Measurements from ENCODE around the gene HMX1.

Gene HMX1

DNA sequence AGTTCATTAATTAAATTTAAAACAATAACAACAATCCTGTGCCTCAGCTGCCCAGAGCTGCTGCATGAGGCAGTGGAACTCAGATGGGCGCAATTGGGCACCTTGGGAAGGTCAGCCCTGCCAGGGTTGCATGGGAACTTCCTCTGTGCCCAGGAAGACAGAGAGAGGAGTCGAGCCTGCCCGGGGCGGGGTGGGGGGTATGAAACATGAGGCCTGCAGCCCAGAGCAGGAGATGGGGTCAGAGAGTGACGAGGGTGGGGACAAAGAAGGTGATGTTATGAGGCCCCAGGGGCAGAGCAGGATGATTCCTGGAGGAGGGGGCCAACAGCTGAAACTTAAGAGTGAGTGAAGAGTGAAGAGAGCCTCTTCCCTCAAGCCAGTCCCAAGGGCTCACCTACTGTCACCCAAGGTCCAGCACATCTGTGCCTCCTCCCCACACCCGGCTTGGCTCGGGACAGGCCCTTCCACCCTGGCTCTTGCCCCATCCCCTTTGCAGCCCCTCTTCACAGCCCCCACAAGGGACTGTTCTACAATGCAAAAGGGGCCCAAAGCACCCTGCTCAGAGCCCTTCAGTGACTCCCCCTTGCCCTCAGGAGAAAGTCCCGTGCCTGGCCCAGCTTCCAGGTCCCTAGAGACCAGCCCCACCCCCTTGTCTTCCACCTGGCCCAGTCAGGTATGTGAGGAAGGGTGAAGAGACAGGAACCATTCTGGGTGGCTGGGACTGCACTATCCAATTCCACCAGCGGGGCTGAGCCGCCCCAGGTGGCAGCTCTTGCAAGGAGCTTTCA is 31.4 kb downstream of the HMX1 start:
- no peak for DNase-seq
- no peak for ATAC-seq

DNA sequence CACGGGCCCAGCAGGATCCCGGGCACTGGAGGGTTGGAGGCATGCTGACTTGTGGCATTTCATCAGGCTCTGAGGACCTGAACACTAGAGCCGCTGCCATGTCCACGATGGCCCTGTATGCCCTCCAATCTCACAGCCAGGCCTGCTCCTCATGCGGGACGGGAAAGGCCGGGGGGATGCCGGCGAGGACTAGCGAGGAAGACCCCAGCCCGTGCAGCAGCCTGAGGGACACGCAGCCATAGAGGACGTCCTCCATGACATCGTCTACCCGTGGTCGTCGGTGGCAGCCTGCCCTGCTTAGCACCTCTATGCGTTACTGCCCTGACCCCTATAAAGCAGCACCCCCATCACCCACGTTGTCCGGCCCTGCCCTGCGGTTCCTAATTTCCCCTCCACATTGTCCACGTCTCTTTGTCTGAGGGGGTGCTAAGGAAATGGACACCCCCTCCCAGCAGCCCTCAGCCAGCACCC is 32.6 kb downstream of the HMX1 start:
- no peak for ATAC-seq
- no peak for DNase-seq

DNA sequence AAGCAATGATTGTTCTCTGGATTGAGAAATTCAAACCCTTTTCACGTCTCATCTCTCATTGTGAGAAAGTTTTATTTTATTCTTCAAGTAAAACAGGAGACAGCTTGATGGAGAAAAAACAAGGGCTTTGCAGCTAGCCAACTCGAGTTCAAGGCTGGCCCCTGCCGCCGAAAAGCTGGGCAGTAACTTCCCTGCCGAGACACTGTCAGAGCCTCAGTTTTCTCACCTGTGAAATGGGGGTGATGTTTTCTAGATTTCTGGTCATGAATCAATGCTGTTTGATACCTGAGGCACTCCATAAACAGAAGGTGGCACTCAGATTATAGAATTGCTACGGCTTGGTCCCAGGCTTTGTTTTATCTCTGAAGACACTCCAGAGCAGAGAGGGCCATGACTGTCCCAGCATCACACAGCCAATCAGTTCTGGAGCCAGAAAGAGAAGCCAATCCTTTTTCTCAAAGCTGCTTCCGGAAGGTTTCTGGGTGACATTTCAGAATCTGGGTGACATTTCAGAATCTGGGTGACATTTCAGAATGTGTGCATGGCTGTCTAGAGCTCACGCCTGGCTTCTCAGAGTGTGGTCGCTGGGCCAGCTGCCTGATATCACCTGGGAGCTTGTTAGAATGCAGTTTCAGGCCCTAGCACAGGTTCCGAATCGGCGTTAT is 33.2 kb downstream of the HMX1 start:
- ATAC-seq (no peak), DNase-seq (no peak)

DNA sequence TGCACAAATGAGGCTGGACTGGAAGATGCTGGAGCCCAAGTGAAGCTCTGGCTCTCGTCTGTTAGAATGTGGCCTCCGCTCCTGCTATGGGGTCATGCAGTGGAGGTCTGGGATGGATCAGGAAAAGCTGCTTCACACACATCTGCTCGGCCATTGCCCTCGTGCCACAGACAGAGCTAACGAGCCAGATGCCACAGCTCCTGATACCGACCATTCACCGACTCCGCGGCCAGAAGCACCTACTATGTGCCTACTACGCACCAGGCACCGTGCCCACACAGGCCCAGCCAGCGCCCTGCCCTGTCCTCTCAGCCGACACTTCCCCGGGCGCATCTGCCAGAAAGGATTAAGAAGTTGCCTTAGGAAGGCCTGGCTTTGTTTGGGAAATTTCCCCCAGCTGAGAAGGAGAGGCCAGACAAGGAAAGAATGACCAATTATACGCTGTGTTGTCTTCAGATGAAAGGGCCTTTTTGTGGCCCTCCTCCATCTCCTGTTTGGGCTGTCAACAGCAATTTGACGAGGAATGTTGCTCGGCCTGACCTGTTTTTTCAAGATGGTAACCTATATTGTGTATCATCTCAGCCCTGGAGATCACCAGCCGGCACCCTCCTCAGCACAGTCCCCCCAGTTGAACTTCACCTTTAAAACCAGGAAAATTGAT is 34.3 kb downstream of the HMX1 start:
- DNase-seq, result no peak
- ATAC-seq, result no peak

DNA sequence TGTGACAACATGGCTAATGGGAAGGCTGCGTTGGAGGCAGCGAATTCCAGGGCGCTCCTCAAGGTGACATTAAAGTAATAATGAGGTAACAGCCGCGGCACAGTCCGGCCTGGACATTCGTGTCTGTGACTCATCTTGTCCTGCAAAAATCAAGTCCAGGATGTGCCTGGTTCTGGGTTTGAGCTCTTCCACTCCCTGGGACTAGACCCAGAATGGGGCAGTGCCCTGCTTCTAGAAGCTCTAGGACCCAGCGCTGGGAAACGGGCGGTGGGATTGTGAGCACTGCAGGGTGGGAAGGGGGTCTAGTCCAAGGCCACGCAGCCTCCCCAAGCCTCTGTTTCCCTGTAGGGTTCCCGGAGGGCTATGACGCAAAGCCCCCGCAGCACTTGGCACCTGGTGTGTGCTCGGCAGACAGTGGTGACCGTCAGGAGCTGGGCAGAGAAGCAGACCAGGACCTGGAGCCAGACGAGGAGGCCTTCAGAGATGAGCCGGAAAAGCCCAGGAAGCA is 34.9 kb downstream of the HMX1 start:
- DNase-seq, result no peak
- no peak for ATAC-seq

DNA sequence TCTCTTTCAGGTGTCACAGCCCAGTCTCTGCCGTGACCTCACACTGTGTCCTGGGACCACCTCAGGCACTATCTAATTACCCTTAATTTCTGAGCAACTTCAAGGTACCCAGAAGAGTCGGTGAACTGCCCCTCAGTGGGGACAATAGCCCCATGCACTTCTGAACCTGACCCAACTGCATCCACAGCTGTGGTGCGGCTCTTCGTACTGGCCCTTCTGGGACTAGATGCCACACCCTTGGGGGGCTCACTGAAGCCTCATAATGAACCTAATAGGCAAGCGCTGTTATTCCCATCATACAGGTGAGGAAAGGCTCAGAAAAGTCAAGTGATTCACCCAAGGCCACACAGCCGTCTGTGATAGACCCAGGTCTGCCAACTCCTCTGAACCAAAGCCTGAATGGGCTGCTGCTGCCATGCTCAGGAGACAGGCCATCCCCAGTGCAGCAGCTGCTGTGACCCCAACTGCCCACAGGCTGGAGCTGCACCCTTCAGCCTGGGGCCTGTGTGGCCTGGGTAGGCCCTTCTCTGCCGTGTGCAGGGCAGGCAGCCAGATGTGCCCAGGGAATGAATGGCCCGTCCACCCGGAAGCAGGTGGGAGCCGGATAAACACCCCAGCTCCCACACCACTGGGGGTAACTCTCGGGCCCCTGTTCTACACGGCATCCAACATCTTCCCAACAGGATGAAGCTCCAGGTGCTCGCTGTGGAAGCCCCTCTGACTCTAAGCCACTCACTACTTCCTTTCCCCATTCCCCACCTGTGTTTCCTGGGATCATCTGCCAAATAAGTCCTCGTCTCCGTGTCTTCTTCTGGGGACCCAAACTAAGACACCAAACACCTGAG is 35.9 kb downstream of the HMX1 start:
- no peak for DNase-seq
- ATAC-seq, result no peak

DNA sequence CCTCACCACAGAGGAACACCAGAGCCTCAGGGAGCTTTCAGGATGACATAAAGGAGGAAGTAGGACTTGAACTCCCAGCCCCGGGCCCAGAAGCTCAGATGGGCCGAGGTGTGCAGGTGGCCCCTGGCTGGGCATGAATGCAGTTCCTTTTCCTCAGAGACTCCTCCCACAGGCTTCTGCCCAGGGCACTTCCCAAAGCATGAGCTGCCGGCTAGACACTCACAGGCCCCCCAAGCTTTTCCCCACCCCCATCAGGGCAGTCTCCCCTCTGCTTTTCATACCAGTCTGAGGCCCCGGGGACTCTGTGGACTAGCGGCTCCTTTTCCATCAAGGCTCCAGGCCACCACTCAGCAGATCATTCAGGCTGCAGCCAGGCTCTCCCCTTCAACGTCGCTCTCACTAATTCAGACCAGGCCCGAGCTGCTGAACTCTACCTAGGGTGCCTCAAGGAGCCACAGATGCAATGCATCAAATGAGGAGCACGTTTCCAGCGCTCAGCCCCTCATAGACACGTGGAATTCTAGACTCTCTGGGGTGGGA is 36.9 kb downstream of the HMX1 start:
- ATAC-seq, result no peak
- no peak for DNase-seq

DNA sequence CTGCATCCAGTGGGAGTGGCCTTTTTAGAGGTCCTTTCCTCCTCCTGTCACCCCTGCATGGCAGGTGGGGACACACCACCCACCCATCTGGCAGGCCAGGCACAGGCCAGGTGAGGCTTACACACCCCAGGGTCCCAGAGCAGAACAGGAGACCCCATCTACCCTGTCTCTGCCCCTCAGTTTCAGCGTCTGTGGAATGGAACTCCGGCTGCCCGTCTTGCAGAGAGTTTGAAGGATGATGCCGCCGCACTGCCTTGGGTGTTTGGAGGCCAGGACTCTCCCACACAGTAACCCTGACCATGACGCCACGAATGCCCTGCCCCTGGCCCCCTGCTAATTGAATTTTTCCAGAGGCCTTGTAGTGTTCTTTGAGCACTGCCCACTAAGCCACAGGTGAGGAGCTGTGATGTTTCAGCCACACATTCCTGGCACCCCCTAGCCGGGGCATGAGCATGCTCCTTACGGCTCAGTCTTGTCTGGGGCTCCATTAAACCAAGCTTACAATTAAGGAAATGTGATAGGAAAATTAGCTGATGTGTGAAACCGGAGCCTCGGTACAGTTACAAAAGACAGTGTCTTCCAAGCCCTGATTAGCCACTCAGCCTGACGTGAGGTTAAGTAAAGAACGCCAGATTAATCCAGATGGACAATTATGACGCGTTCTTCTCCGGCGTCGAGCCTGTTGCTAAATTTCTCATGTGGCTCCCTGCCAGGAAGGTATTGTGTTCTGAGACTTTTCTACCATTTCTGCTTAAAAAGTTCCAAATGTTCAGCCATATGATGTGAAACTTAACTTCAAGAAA is 39.3 kb downstream of the HMX1 start:
- no peak for DNase-seq
- no peak for ATAC-seq

DNA sequence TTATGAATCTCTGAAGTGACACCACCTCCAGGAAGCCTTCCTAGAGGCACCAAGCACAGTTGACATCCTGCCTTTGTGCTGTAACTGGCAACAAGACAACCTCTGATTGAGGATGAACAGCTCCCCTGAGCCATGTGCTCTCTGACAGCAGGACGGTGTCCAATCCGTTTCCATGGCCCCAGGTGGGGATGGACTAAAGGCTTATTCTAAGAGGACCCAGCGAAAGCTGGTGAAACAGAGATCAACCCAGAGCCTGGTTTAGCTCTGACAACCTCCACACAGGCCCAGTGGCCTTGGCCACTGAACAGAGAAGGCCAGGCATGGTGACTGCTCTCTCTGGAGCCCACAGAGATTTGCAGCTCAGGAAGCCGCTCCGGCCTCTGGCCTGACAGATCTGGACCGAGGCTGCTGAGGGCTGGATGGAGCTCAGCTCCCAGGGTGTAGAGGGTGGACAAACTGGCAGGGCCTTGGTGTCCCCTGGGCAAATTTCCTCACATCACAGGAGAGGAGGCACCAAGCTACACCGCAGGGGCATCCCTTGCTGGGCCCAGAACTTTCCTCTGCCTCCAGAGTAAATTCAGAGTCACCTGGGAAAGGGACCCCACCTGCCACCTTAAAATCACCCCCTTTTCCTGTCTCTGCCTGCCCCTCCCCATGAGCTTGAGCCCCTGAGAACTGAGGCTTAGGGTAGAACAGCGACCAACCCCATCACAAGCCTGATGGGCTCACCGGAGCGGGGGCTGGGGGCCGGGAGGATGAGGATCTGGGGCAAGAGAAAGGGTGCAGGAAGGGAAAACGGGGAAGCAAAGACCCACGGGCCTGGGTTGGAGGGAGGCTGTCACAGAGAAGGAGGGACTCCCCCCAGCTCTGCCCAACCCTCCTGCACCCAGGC is 40.2 kb downstream of the HMX1 start:
- no peak for ATAC-seq

DNA sequence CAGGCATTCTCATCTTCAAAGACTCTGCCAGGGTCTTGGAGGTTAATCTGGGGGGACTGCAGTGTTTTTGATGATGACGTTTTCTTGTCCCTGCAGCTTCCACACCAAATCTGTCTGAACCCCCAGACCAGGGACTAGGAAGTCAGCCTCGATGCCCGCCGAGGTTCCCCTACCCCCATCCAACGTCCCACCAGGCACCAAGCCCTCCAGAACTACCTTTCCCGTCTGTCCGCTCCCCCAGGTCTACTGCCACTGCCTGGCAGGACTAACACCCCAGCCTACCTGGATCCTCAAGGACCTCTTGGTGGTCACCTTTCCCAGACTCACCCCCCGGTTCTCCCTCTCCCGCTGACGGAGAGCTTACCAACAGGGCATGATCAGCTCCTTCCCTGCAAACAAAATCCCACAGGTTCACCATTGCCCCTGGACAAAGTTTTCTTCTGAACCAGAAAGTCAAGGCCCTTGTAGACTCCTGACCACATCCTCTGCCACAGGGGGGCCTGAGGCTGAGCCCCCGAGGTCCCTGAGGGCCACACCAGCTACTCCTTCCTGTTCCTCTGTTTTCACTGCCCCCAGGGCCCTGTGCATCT is 40.9 kb downstream of the HMX1 start:
- DNase-seq (no peak), ATAC-seq (no peak)

More for the DNA sequence above, 40.2 kb downstream of the HMX1 start:
- no peak for DNase-seq

DNA sequence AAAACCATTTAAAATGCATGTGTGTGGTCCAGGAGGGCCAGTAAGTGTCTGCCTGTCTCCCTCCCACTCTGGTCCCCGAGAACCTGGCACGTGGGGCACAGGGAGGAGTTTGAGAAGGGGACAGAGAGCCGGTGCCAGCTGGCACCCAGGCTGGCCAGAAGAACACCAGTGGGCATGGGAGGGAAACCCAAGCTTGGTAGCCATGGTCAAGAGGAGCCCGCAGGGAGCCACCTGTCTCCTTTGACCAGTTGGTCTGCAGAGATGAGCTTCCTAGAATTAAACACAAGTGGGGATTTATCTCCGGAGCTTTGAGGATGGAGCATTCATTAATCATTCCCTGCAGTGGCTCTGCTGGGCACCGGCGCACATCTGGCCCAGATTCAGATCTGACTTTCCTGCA is 41.6 kb downstream of the HMX1 start:
- no peak for DNase-seq
- no peak for ATAC-seq

DNA sequence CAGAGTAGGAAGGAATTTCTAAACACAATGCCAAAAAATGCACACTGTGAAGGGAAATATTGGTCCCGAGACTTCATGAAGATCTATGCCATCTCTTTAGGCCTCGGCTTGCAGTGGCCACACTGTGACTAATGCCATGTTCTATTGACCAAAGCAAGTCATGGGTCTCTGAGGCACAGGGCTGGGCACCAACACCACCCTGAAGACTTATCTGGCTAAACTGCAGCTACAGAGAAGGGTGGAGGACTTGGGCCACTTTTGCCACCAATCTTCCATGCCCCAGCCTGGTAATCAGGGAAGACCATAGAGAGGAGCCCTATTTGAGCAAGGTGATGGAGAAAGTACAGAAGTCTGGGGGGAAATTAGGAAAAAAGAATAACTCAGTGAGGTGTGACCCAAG is 42.1 kb downstream of the HMX1 start:
- ATAC-seq (no peak), DNase-seq (no peak)

DNA sequence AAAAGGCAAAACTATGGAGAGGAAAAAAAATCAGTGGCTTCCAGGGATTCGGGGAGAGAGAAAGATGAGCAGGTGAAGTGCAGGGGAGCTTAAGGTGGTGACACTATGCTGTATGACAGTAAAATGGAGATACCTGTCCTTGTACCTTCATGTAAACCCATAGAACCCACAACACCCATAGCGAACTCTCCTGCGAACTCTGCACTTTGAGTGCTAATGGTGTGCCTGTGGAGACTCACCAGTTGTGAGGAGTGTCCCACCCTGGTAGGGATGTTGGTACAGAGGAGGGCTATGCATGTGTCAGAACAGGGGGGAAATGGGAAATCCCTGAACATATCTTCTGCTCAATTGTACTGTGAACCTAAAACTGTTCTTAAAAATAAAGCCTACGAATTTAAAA is 42.8 kb downstream of the HMX1 start:
- DNase-seq, result no peak
- ATAC-seq, result no peak

DNA sequence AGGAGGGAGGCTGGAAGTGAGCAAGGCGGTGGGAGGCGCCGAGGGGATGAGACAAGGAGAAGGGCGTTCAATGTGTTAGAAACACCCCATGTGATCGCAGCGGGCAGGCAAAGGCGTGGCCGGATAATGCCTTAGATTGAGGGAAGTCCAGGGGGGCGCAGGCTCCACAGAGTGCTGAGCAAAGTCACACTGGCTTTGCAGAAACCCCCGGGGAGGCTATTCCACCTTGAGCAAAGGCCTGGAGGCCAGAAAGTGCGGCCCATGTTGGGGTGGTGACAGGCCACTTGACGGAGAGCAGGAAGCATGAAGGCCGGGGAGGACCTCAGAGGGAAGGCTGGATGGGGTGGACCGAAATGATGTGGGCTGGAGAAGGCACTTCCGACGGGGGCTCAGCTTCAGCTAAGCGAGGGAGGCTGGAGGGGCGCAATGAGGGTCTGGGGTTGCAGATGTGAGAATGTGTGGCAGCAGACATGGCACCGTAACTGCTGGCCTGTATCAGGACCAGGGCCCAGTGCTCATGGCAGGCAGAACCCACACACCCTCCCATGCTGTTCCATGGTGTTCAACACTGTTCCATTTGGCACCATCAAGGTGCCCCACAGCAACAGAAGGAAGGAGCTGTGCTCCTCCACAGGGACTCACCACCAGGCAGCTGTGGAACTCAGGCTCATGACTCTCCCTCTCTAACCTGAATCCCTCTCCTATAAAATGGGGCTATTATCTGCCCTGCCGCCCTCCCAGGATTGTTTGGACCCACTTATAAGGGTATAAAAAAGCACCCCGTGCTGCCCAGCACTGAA is 50.3 kb downstream of the HMX1 start:
- ATAC-seq (no peak), DNase-seq (no peak)

DNA sequence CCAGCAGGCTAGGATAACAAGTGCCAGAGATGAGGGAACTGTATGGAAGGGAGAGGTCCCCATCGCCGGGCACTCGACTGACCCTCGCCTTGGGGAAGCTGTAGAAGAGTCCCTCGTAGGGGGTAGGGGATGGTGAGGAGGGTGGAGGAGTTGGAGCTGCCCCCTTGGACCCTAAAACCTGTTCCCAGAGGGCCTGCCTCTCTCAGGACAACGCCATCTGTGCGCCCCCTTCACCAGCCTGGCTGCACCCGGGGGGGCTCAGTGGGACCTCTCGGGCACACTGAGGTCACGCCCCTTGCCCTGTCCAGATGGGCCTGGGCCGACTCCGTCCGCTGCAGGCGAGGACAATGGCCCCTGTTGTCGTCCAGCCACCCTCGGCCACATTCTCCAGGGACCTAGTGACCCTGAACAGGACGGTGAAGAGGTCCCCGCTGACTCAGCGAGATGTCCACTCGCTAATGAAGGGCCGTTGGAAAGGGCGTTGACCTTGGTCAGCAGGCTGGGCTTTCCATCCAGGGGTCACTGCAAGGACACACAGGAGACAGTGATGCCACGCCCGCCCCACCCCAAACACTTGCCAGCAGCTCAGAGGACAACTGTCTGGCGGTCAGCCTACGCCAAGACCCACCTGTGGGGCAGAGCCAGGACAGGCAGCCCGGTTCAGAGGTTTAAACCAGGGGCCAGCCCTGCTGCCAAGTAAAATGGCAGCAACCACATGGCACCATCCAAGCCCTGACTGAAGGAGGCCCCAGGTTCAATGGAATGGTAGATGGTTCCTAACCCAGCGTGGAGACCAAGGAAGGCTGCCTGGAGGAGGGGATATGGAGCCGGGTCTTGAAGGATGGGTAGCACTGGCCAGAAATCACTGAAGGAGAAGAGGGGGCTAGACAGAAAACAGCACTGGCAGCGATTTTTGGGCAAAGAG is 51.2 kb downstream of the HMX1 start:
- DNase-seq (no peak), ATAC-seq (no peak)

DNA sequence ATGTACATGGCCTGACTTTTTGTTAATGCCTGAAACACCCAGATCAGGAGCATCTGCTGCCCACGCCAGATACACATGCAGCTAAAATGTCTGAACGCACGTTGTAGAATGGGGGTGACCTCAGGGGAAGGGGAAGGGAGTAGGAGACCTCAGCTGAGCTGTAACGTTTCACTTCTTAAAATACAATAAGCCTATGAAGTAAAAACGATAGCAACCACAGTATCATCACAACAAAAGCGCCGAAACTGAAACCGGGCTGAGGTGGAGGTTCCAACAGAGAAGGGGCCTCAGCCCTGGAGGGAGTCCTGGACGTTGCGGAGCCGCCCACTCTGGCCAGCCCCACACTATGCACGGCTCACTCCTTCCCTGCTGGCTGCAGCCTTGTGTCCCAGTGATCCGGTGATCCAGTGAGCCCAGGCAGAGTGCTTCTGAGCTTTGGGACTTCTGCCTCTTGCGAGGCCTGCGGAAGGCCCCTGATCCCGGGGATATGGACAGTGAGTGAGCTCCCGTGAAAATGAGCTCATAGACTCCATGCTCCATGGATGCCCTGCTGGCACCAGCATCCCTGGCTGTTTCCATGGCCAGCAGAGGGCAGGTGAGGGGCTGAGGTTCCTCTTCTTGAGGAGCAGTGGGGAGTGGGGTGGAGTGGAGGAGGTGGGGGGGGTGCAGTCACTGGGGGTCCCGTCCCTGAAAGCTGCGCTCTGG is 52.0 kb downstream of the HMX1 start:
- ATAC-seq (no peak), DNase-seq (no peak)

DNA sequence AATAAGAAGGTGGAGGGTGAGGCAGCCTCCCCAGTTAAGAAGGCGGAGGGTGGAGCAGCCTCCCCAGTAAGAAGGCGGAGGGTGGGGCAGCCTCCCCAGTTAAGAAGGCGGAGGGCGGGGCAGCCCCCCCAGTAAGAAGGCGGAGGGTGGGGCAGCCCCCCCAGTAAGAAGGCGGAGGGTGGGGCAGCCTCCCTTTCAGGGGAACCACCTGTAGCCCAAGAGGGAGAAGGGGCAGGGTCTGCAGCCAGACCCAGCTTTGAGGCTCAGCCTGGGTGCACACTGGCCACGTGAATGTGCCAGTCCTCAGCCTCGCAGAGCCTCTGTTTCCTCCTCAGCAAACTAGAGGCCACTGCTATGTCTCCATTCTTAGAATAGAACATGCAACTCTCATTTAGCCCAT is 52.6 kb downstream of the HMX1 start:
- no peak for ATAC-seq

More for the DNA sequence above, 52.6 kb downstream of the HMX1 start:
- DNase-seq, result no peak

All from stimulated activated naive CD8-positive, alpha-beta T cell treated with anti-CD3 and anti-CD28 coated beads, Interleukin-15, Interleukin-2, amounts not matched to agents 100 U/mL and 50 U/mL, for 24 hours (primary cell).